Measurements from ENCODE around the gene DSCAM. TPM values are rescaled to one million over a fixed set of nuclear protein-coding genes. Genes with fewer than 3 reads are reported as not detected.

DSCAM gene
- total and polyA plus RNA-seq, 4 donors, result 0.02 to 0.25 (median 0.09) TPM

GRCh38 chr21:40099809-40100208 lies 747.1 kb downstream of the DSCAM start:
- H3K9ac ChIP-seq (ENCODE audit: insufficient read depth in 1 of 2, low read length in 2 of 2), result no peak overlapping the region
- ATAC-seq (ENCODE audit: insufficient read depth, low FRiP score) (no peak), DNase-seq (no peak)
- H3K36me3 ChIP-seq (ENCODE audit: control insufficient read depth in 4 of 4, insufficient read depth in 4 of 4, low read length in 4 of 4), result no peaks in the 10 kb centered on the region
- no peaks in the 10 kb centered on the region for H3K4me1 ChIP-seq (ENCODE audit: control insufficient read depth in 5 of 5, insufficient read depth in 5 of 5, low read length in 5 of 5)
- no peak overlapping the region for H3K4me3 ChIP-seq
- 84 to 87% methylated on average over 3 of the region's 3 CpGs for WGBS, 2 donors
- no peak overlapping the region for H3K27ac ChIP-seq (ENCODE audit: low read depth in 1 of 2, low read length in 1 of 2)
- TF ChIP-seq CTCF (IDR thresholded peaks at IDR 0.05; ENCODE audit: control extremely low read depth, extremely low read depth), result no peak
- no peaks in the 10 kb centered on the region for H3K27me3 ChIP-seq (ENCODE audit: control insufficient read depth in 3 of 3, insufficient read depth in 3 of 3, low read length in 2 of 3)
- no peaks in the 10 kb centered on the region for H3K9me3 ChIP-seq (ENCODE audit: control insufficient read depth in 4 of 4, insufficient read depth in 3 of 4, low read length in 3 of 4)

GRCh38 chr21:40095477-40095876 lies 751.5 kb downstream of the DSCAM start:
- Histone ChIP-seq H3K4me1 (ENCODE audit: control insufficient read depth in 5 of 5, insufficient read depth in 5 of 5, low read length in 5 of 5) (no peaks in the 10 kb centered on the region), H3K27ac (ENCODE audit: low read depth in 1 of 2, low read length in 1 of 2) (no peak overlapping the region), H3K9me3 (ENCODE audit: control insufficient read depth in 4 of 4, insufficient read depth in 3 of 4, low read length in 3 of 4) (peaks cover 0 to 4% (median 0%) of the 10 kb centered on the region in 4 donors), H3K4me3 (no peak overlapping the region), H3K9ac (ENCODE audit: insufficient read depth in 1 of 2, low read length in 2 of 2) (no peak overlapping the region), H3K36me3 (ENCODE audit: control insufficient read depth in 4 of 4, insufficient read depth in 4 of 4, low read length in 4 of 4) (no peaks in the 10 kb centered on the region), H3K27me3 (ENCODE audit: control insufficient read depth in 3 of 3, insufficient read depth in 3 of 3, low read length in 2 of 3) (no peaks in the 10 kb centered on the region)
- TF ChIP-seq CTCF (IDR thresholded peaks at IDR 0.05; ENCODE audit: control extremely low read depth, extremely low read depth), result no peak
- DNase-seq, result no peak
- ATAC-seq (ENCODE audit: insufficient read depth, low FRiP score), result no peak
- WGBS, 2 donors, result 67 to 84% methylated on average over 3 of the region's 3 CpGs

- DNase-seq, result no peak
- H3K9me3 ChIP-seq (ENCODE audit: control insufficient read depth in 4 of 4, insufficient read depth in 3 of 4, low read length in 3 of 4), result peaks cover 0 to 3% (median 0%) of the 10 kb centered on the region in 4 donors
- H3K4me3 ChIP-seq, result no peak overlapping the region
- WGBS, 2 donors, result 77 to 81% methylated on average over 3 of the region's 3 CpGs
- no peaks in the 10 kb centered on the region for H3K4me1 ChIP-seq (ENCODE audit: control insufficient read depth in 5 of 5, insufficient read depth in 5 of 5, low read length in 5 of 5)
- H3K36me3 ChIP-seq (ENCODE audit: control insufficient read depth in 4 of 4, insufficient read depth in 4 of 4, low read length in 4 of 4), result no peaks in the 10 kb centered on the region
- TF ChIP-seq CTCF (IDR thresholded peaks at IDR 0.05; ENCODE audit: control extremely low read depth, extremely low read depth), result no peak
- no peak overlapping the region for H3K9ac ChIP-seq (ENCODE audit: insufficient read depth in 1 of 2, low read length in 2 of 2)
- no peaks in the 10 kb centered on the region for H3K27me3 ChIP-seq (ENCODE audit: control insufficient read depth in 3 of 3, insufficient read depth in 3 of 3, low read length in 2 of 3)
- ATAC-seq (ENCODE audit: insufficient read depth, low FRiP score), result no peak
- no peak overlapping the region for H3K27ac ChIP-seq (ENCODE audit: low read depth in 1 of 2, low read length in 1 of 2)
Measured at GRCh38 chr21:40080385-40080784, 766.6 kb downstream of the DSCAM start.

- DNase-seq (no peak), ATAC-seq (ENCODE audit: insufficient read depth, low FRiP score) (no peak)
- 85 to 92% methylated on average over 8 of the region's 8 CpGs for WGBS, 2 donors
- Histone ChIP-seq H3K27ac (ENCODE audit: low read depth in 1 of 2, low read length in 1 of 2) (no peak overlapping the region), H3K9ac (ENCODE audit: insufficient read depth in 1 of 2, low read length in 2 of 2) (no peak overlapping the region), H3K4me1 (ENCODE audit: control insufficient read depth in 5 of 5, insufficient read depth in 5 of 5, low read length in 5 of 5) (peaks cover 0 to 1% (median 0%) of the 10 kb centered on the region in 5 donors), H3K36me3 (ENCODE audit: control insufficient read depth in 4 of 4, insufficient read depth in 4 of 4, low read length in 4 of 4) (no peaks in the 10 kb centered on the region), H3K9me3 (ENCODE audit: control insufficient read depth in 4 of 4, insufficient read depth in 3 of 4, low read length in 3 of 4) (peaks cover 0 to 3% (median 0%) of the 10 kb centered on the region in 4 donors), H3K27me3 (ENCODE audit: control insufficient read depth in 3 of 3, insufficient read depth in 3 of 3, low read length in 2 of 3) (no peaks in the 10 kb centered on the region), H3K4me3 (no peak overlapping the region)
- no peak for TF ChIP-seq CTCF (IDR thresholded peaks at IDR 0.05; ENCODE audit: control extremely low read depth, extremely low read depth)
Measured at GRCh38 chr21:40074710-40075109, 772.2 kb downstream of the DSCAM start.

Data from lung (tissue), 12 donors.